Ovary (tissue), 3 donors: ENCODE measurements around the gene USP49.

Experiments used
- EP300 ChIP-seq: sonication (generic); formaldehyde crosslinking; IDR thresholded peaks from one replicate; pipeline ENCODE4 v1.6.1; 2017; ENCODE audit warnings: antibody characterized with exemption
- POLR2A ChIP-seq: fragments of 450-650 bp; IDR thresholded peaks from one replicate; pipeline ENCODE4 v1.6.1; 2017; ENCODE audit warnings: antibody characterized with exemption, mild to moderate bottlenecking, moderate library complexity
- TF ChIP-seq, protein P1 (sequence below), 3 donors: fragments of 450-650 bp in 2 of 3; fragments of 200-600 bp in 1 of 3; IDR thresholded peaks; one replicate each; pipeline versions ENCODE4 v1.5.1 to v1.8.0; 2016 to 2022; ENCODE audit warnings: antibody characterized with exemption in 3 of 3, mild to moderate bottlenecking in 1 of 3
- donor health status: DM: no; HTN: no; CAD: no.

GRCh38 chr6:41813956-41814355 lies 81.2 kb downstream of the USP49 start:
- TF ChIP-seq EP300 (no peak), POLR2A (no peak)
- TF ChIP-seq, protein P1, sequence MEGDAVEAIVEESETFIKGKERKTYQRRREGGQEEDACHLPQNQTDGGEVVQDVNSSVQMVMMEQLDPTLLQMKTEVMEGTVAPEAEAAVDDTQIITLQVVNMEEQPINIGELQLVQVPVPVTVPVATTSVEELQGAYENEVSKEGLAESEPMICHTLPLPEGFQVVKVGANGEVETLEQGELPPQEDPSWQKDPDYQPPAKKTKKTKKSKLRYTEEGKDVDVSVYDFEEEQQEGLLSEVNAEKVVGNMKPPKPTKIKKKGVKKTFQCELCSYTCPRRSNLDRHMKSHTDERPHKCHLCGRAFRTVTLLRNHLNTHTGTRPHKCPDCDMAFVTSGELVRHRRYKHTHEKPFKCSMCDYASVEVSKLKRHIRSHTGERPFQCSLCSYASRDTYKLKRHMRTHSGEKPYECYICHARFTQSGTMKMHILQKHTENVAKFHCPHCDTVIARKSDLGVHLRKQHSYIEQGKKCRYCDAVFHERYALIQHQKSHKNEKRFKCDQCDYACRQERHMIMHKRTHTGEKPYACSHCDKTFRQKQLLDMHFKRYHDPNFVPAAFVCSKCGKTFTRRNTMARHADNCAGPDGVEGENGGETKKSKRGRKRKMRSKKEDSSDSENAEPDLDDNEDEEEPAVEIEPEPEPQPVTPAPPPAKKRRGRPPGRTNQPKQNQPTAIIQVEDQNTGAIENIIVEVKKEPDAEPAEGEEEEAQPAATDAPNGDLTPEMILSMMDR (IDR thresholded peaks at IDR 0.05), result no peak
